Colonic mucosa (tissue), 4 donors: Measurements from ENCODE around the gene AIG1. TPM values are rescaled to one million over a fixed set of nuclear protein-coding genes. Genes with fewer than 3 reads are reported as not detected.

Experiments used
- DNase-seq: peaks from one replicate; pipeline ENCODE4 v3.0.0-alpha.2; 2020
- H3K27ac ChIP-seq: fragments of 200-600 bp; one replicate; pipeline ENCODE4 v1.8.0; 2021
- H3K27me3 ChIP-seq: fragments of 200-600 bp; one replicate; pipeline ENCODE4 v1.8.0; 2021
- H3K36me3 ChIP-seq: fragments of 200-600 bp; one replicate; pipeline ENCODE4 v1.8.0; 2021
- H3K4me1 ChIP-seq: fragments of 200-600 bp; one replicate; pipeline ENCODE4 v1.8.0; 2021; ENCODE audit warnings: mild to moderate bottlenecking
- H3K4me3 ChIP-seq: fragments of 200-600 bp; one replicate; pipeline ENCODE4 v1.8.0; 2021
- H3K9ac ChIP-seq, 2 donors: one replicate each; pipeline ENCODE4 v1.7.0; 2013; ENCODE audit warnings: control low read depth in 2 of 2, low read depth in 2 of 2, low read length in 2 of 2
- H3K9me3 ChIP-seq: fragments of 200-600 bp; one replicate; pipeline ENCODE4 v1.8.0; 2021
- CTCF ChIP-seq: fragments of 200-600 bp; IDR thresholded peaks from one replicate; pipeline ENCODE4 v1.8.0; 2022; ENCODE audit warnings: antibody characterized with exemption, mild to moderate bottlenecking
- intact Hi-C: fragments of 100-400 bp; cut with DNase I; formaldehyde crosslinking; loops from one replicate; pipeline ENCODE4 v1.14.1; 2022
- total RNA-seq, 2 donors: library from RNA; stranded (reverse); fragmentation: NEBNext Ultra II Directional in 1 of 2; extraction: Animal tissue kit (Norgen Biotek cat#: 25700) in 1 of 2; gene quantifications; one replicate each; pipeline ENCODE4 v1.2.1, GENCODE V29; 2021
- donor health status: healthy.
- donor health status: DM: no; HTN: no; CAD: no.
- donor health status: DM: no; HTN: no; CAD: no.

Gene AIG1
- total RNA-seq, 2 donors from 2014 or later, result 24.2 to 28.8 TPM

GRCh38 chr6:143288923-143289322 lies 228.2 kb downstream of the AIG1 start:
- intact Hi-C loops, result no loop called here
- no peak for TF ChIP-seq CTCF
- Histone ChIP-seq H3K36me3 (no peaks in the 10 kb centered on the region), H3K27me3 (no peaks in the 10 kb centered on the region), H3K27ac (no peak overlapping the region), H3K9ac (no peak overlapping the region), H3K4me1 (no peaks in the 10 kb centered on the region), H3K9me3 (no peaks in the 10 kb centered on the region), H3K4me3 (no peak overlapping the region)
- no peak for DNase-seq

- H3K27me3 ChIP-seq, result no peaks in the 10 kb centered on the region
- no peaks in the 10 kb centered on the region for H3K4me1 ChIP-seq
- H3K9me3 ChIP-seq, result no peaks in the 10 kb centered on the region
- no peak for DNase-seq
- no peak overlapping the region for H3K9ac ChIP-seq
- H3K36me3 ChIP-seq, result no peaks in the 10 kb centered on the region
- H3K27ac ChIP-seq, result no peak overlapping the region
- intact Hi-C loops, result no loop called here
- TF ChIP-seq CTCF, result no peak
- H3K4me3 ChIP-seq, result no peak overlapping the region
Observed at GRCh38 chr6:143290206-143290605, 229.5 kb downstream of the AIG1 start.

- H3K9me3 ChIP-seq, result no peaks in the 10 kb centered on the region
Observed at GRCh38 chr6:143293523-143293922, 232.8 kb downstream of the AIG1 start.

GRCh38 chr6:143294265-143294860 lies 233.7 kb downstream of the AIG1 start:
- no peak for TF ChIP-seq CTCF
- Histone ChIP-seq H3K9ac (no peak overlapping the region), H3K4me1 (no peaks in the 10 kb centered on the region), H3K9me3 (no peaks in the 10 kb centered on the region), H3K27ac (no peak overlapping the region), H3K36me3 (no peaks in the 10 kb centered on the region), H3K27me3 (no peaks in the 10 kb centered on the region), H3K4me3 (no peak overlapping the region)
- no peak for DNase-seq
- intact Hi-C loops, result no loop called here

More at GRCh38 chr6:143293523-143293922, 232.8 kb downstream of the AIG1 start:
- H3K36me3 ChIP-seq, result no peaks in the 10 kb centered on the region
- no peak overlapping the region for H3K4me3 ChIP-seq
- TF ChIP-seq CTCF, result no peak
- no peaks in the 10 kb centered on the region for H3K27me3 ChIP-seq
- no peak for DNase-seq
- no peaks in the 10 kb centered on the region for H3K4me1 ChIP-seq
- no peak overlapping the region for H3K27ac ChIP-seq
- H3K9ac ChIP-seq, result no peak overlapping the region
- intact Hi-C loops, result no loop called here

- DNase-seq, result no peak
- no peaks in the 10 kb centered on the region for H3K4me1 ChIP-seq
- H3K9ac ChIP-seq, result no peak overlapping the region
- H3K27me3 ChIP-seq, result no peaks in the 10 kb centered on the region
- no peaks in the 10 kb centered on the region for H3K36me3 ChIP-seq
- no peak overlapping the region for H3K27ac ChIP-seq
- intact Hi-C loops, result no loop called here
- H3K4me3 ChIP-seq, result no peak overlapping the region
- no peak for TF ChIP-seq CTCF
- H3K9me3 ChIP-seq, result no peaks in the 10 kb centered on the region
Observed at GRCh38 chr6:143295932-143296331, 235.2 kb downstream of the AIG1 start.
